ENCODE data around the gene FAM3A.

GRCh38 chrX:154548028-154548316 is 31.9 kb upstream of the FAM3A start:
- TF ChIP-seq CTCF (IDR thresholded peaks at IDR 0.05; ENCODE audit: low read depth, low read length) (no peak), POLR2A (IDR thresholded peaks at IDR 0.05; ENCODE audit: extremely low read depth, insufficient read length) (no peak), MAX (IDR thresholded peaks at IDR 0.05; ENCODE audit: low read depth, low read length) (no peak)
